PC-3 (cell line): ENCODE measurements around the gene MAML2. TPM values are rescaled to one million over a fixed set of nuclear protein-coding genes. Genes with fewer than 3 reads are reported as not detected.

ENCODE experiments used
- ATAC-seq: fragments of 200-7000 bp; cut with Tn5 transposase; 2 replicates; pipeline ENCODE4 v1.9.1; 2020; ENCODE audit warnings: mild to moderate bottlenecking, moderate library complexity
- BruUV-seq: library from RNA; stranded (reverse); fragments of 400-500 nt; replicated peaks from 2 replicates; lab custom pipeline; 2021; lab: Mats Ljungman, UMichigan
- CTCF ChIA-PET: fragments of 300-600 bp; sonication (Branson Sonifier 250); formaldehyde crosslinking; loops from one replicate; lab custom pipeline; 2022; ENCODE audit warnings: antibody characterized with exemption; lab: Charles Lee
- POLR2A ChIA-PET: fragments of 300-600 bp; sonication (Branson Sonifier 250); formaldehyde crosslinking; loops from one replicate; lab custom pipeline; 2022; ENCODE audit warnings: antibody characterized with exemption; ENCODE audit not compliant: unreplicated experiment; lab: Charles Lee
- DNase-seq: peaks from one replicate; pipeline ENCODE4 v3.0.0-alpha.2; 2015
- H2AFZ ChIP-seq: fragments of 300-600 bp; sonication (generic); 2 replicates; pipeline ENCODE4 v1.6.0; 2016; ENCODE audit warnings: antibody characterized with exemption, low read length
- H3F3A ChIP-seq: fragments of 300-600 bp; sonication (generic); one replicate; pipeline ENCODE4 v1.6.0; 2017; ENCODE audit warnings: antibody characterized with exemption, low read length, control low read depth, mild to moderate bottlenecking; ENCODE audit not compliant: unreplicated experiment
- H3K27ac ChIP-seq: fragments of 300-600 bp; sonication (generic); 2 replicates; pipeline ENCODE4 v1.5.1; 2016; ENCODE audit warnings: mild to moderate bottlenecking, low read length
- H3K27me3 ChIP-seq: fragments of 300-600 bp; sonication (generic); 2 replicates; pipeline ENCODE4 v1.6.1; 2016; ENCODE audit warnings: low read length, mixed read lengths
- H3K36me3 ChIP-seq: fragments of 300-600 bp; sonication (generic); 2 replicates; pipeline ENCODE4 v1.6.1; 2016; ENCODE audit warnings: low read depth, mixed run types, low read length, mixed read lengths
- H3K4me1 ChIP-seq: fragments of 300-600 bp; sonication (generic); 2 replicates; pipeline ENCODE4 v1.5.1; 2016; ENCODE audit warnings: low read length; ENCODE audit not compliant: insufficient read depth
- H3K4me2 ChIP-seq: fragments of 300-600 bp; sonication (generic); 2 replicates; pipeline ENCODE4 v1.6.0; 2016; ENCODE audit warnings: low read length
- H3K4me3 ChIP-seq: fragments of 300-600 bp; sonication (generic); 2 replicates; pipeline ENCODE4 v1.5.1; 2016; ENCODE audit warnings: mild to moderate bottlenecking, low read length, mixed read lengths
- H3K79me2 ChIP-seq: fragments of 300-600 bp; sonication (generic); 2 replicates; pipeline ENCODE4 v1.6.1; 2017; ENCODE audit warnings: low read length, mixed read lengths
- H3K9ac ChIP-seq: fragments of 300-600 bp; sonication (generic); 2 replicates; pipeline ENCODE4 v1.6.0; 2016; ENCODE audit warnings: mild to moderate bottlenecking, low read length
- H3K9me2 ChIP-seq: fragments of 300-600 bp; sonication (generic); replicated peaks from 2 replicates; pipeline ENCODE4 v1.6.1; 2016; ENCODE audit warnings: mixed run types, low read length, mixed read lengths
- H3K9me3 ChIP-seq: fragments of 300-600 bp; sonication (generic); 2 replicates; pipeline ENCODE4 v1.6.1; 2016; ENCODE audit warnings: low read length, mixed read lengths
- H4K20me1 ChIP-seq: fragments of 300-600 bp; sonication (generic); 2 replicates; pipeline ENCODE4 v1.6.1; 2016; ENCODE audit warnings: low read length, mixed read lengths
- EZH2 ChIP-seq: fragments of 300-600 bp; sonication (generic); IDR thresholded peaks from one replicate; pipeline ENCODE4 v1.6.1; 2017; ENCODE audit warnings: antibody characterized with exemption, mild to moderate bottlenecking, low read length; ENCODE audit not compliant: unreplicated experiment
- EZH2phosphoT487 ChIP-seq: fragments of 300-600 bp; sonication (generic); IDR thresholded peaks from 2 replicates; pipeline ENCODE4 v1.6.1; 2018; ENCODE audit warnings: mild to moderate bottlenecking, antibody characterized with exemption, low read length, borderline replicate concordance
- intact Hi-C: fragments of 100-400 bp; cut with micrococcal nuclease; formaldehyde crosslinking; loops from 2 replicates; pipeline ENCODE4 v1.9.0; 2023
- total RNA-seq: library from RNA; depleted of rRNA; stranded (reverse); fragments of >200 nt; gene quantifications from 2 replicates; pipeline ENCODE4 v1.2.3, GENCODE V29; 2014
- TF ChIP-seq, protein P1 (sequence below): fragments of 300-600 bp; sonication (generic); conservative IDR thresholded peaks from 2 replicates; pipeline ENCODE4 v1.5.1; 2017; ENCODE audit warnings: antibody characterized with exemption, low read depth, mild to moderate bottlenecking, low read length

Gene MAML2
- total RNA-seq, 1 experiment from 2014 or later = 10.9 TPM

- H3K9me3 ChIP-seq = no peaks in the 10 kb centered on the region
- BruUV-seq = no TSS peak
- no peak overlapping the region for H3K4me3 ChIP-seq
- intact Hi-C loops = no loop called here
- TF ChIP-seq EZH2phosphoT487 = no peak
- no peak for TF ChIP-seq EZH2
- TF ChIP-seq, protein P1, sequence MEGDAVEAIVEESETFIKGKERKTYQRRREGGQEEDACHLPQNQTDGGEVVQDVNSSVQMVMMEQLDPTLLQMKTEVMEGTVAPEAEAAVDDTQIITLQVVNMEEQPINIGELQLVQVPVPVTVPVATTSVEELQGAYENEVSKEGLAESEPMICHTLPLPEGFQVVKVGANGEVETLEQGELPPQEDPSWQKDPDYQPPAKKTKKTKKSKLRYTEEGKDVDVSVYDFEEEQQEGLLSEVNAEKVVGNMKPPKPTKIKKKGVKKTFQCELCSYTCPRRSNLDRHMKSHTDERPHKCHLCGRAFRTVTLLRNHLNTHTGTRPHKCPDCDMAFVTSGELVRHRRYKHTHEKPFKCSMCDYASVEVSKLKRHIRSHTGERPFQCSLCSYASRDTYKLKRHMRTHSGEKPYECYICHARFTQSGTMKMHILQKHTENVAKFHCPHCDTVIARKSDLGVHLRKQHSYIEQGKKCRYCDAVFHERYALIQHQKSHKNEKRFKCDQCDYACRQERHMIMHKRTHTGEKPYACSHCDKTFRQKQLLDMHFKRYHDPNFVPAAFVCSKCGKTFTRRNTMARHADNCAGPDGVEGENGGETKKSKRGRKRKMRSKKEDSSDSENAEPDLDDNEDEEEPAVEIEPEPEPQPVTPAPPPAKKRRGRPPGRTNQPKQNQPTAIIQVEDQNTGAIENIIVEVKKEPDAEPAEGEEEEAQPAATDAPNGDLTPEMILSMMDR = no peak
- DNase-seq (peak; percentile 29), ATAC-seq (peak; percentile 18)
- H3F3A ChIP-seq = peaks cover 5% of the 10 kb centered on the region
- H3K36me3 ChIP-seq = no peaks in the 10 kb centered on the region
- no peaks in the 10 kb centered on the region for H3K27me3 ChIP-seq
- no peak overlapping the region for H2AFZ ChIP-seq
- no peaks in the 10 kb centered on the region for H3K9me2 ChIP-seq
- H4K20me1 ChIP-seq = no peaks in the 10 kb centered on the region
- peaks cover 35% of the 10 kb centered on the region for H3K4me1 ChIP-seq
- POLR2A ChIA-PET = interaction anchor here (0.6 kb wide), 1 partner anchor 204 kb away, joined by 3 read pairs; no protein-coding TSS in a partner anchor
- CTCF ChIA-PET = no interaction called here
- H3K9ac ChIP-seq = no peak overlapping the region
- no peak overlapping the region for H3K4me2 ChIP-seq
- no peaks in the 10 kb centered on the region for H3K79me2 ChIP-seq
- peak overlapping the region; percentile 64 for H3K27ac ChIP-seq
Observed at GRCh38 chr11:96063053-96063452, 279.9 kb downstream of the MAML2 start.

DNA sequence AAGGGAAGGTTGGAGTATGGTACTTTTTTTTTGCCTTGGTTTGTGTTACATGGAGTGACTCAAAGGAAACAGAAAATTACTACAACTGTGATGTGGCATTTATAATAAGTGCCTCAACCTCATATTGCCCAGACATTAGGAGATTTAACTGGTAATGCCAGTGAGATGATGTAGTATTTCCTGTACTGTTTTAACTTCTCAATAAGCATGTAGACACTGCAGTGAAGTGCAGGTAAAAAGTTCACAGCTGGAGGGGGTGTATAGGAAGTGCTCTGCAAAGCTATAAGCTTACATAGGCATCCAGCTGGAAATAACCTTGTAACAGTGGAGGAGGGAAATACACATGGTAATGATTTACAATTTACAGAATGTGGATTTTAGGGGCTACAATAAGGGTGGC lies 280.9 kb downstream of the MAML2 start:
- TF ChIP-seq EZH2 (no peak), EZH2phosphoT487 (no peak)
- TF ChIP-seq, protein P1 = no peak
- ATAC-seq (peak; percentile 86), DNase-seq (peak; percentile 81)
- H3K4me2 ChIP-seq = peak overlapping the region; percentile 49
- peaks cover 5% of the 10 kb centered on the region for H3F3A ChIP-seq
- H3K4me1 ChIP-seq = peaks cover 27% of the 10 kb centered on the region
- H4K20me1 ChIP-seq = no peaks in the 10 kb centered on the region
- peak overlapping the region; percentile 64 for H3K27ac ChIP-seq
- ChIA-PET CTCF (interaction anchor here (1.0 kb wide), 1 partner anchor 281 kb away, joined by 5 read pairs; the partner anchor contains the start of gene MAML2), POLR2A (interaction anchor here (0.6 kb wide), 1 partner anchor 169 kb away, joined by 4 read pairs; no protein-coding TSS in a partner anchor)
- no peak overlapping the region; the same call in 1 of the 2 replicates for H2AFZ ChIP-seq
- BruUV-seq = no TSS peak
- no peaks in the 10 kb centered on the region for H3K36me3 ChIP-seq
- no peaks in the 10 kb centered on the region for H3K9me2 ChIP-seq
- H3K79me2 ChIP-seq = no peaks in the 10 kb centered on the region
- no peaks in the 10 kb centered on the region for H3K9me3 ChIP-seq
- no peaks in the 10 kb centered on the region for H3K27me3 ChIP-seq
- H3K4me3 ChIP-seq = peak overlapping the region; percentile 4; the same call in 1 of the 2 replicates
- intact Hi-C loops = no loop called here
- H3K9ac ChIP-seq = peak overlapping the region; percentile 16; the same call in 1 of the 2 replicates

DNA sequence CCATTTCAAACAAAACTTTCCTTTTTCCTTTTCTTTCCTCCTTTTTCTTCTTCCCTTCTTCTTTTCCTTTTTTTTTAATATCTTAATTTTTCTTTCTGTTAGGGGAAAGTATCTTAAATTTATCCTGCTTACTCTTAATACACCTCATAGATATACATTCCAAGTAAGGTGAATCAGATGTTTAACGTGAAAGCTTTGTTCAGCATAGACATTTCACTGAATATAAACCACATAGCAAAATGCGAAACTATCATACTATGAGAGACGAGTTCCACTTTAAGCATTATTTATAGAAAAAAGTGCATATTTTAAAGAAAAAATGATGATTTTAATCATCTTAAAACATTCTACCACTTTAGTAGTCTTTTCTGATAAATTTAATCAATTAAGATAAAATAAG lies 281.3 kb downstream of the MAML2 start:
- Histone ChIP-seq H3K9me3 (no peaks in the 10 kb centered on the region), H2AFZ (no peak overlapping the region; the same call in 1 of the 2 replicates), H3F3A (peaks cover 5% of the 10 kb centered on the region), H4K20me1 (no peaks in the 10 kb centered on the region), H3K79me2 (no peaks in the 10 kb centered on the region), H3K4me3 (peak overlapping the region; percentile 4; the same call in 1 of the 2 replicates), H3K36me3 (no peaks in the 10 kb centered on the region), H3K27ac (peak overlapping the region; percentile 64), H3K9ac (peak overlapping the region; percentile 16; the same call in 1 of the 2 replicates), H3K4me2 (peak overlapping the region; percentile 49), H3K4me1 (peaks cover 27% of the 10 kb centered on the region), H3K9me2 (no peaks in the 10 kb centered on the region), H3K27me3 (no peaks in the 10 kb centered on the region)
- no peak for DNase-seq
- no peak for ATAC-seq
- ChIA-PET POLR2A (interaction anchor here (0.6 kb wide), 1 partner anchor 169 kb away, joined by 4 read pairs; no protein-coding TSS in a partner anchor), CTCF (interaction anchor here (1.0 kb wide), 1 partner anchor 281 kb away, joined by 5 read pairs; the partner anchor contains the start of gene MAML2)
- TF ChIP-seq, protein P1 = no peak
- TF ChIP-seq EZH2phosphoT487 = no peak
- TF ChIP-seq EZH2 = no peak
- intact Hi-C loops = no loop called here
- BruUV-seq = no TSS peak
